ENCODE measurements around the gene C11orf54. TPM values are rescaled to one million over a fixed set of nuclear protein-coding genes. Genes with fewer than 3 reads are reported as not detected.

Gene C11orf54
- total and polyA plus RNA-seq, 10 of the 15 experiments (the other 5 are each of a cell fraction or from before 2014, with no cell fraction given), result 15.1 to 32.3 (median 26.8) TPM

GRCh38 chr11:93753241-93753640 lies 11.8 kb downstream of the C11orf54 start (continued):
- TF ChIP-seq BCLAF1 (IDR thresholded peaks at IDR 0.05), result no peak

- Histone ChIP-seq H3K4me3 (no peak overlapping the region), H3K27me3 (replicated peaks in 1 of 2; ENCODE audit: control insufficient read depth in 2 of 2, insufficient read depth in 2 of 2, low read length in 1 of 2) (no peaks in the 10 kb centered on the region), H3K4me2 (ENCODE audit: control insufficient read depth, insufficient read depth) (no peak overlapping the region), H3K9ac (ENCODE audit: control insufficient read depth, insufficient read depth, low read length) (no peak overlapping the region), H2AFZ (ENCODE audit: control insufficient read depth, low read depth, low read length) (no peak overlapping the region), H3K4me1 (ENCODE audit: control insufficient read depth, insufficient read depth, low read length) (peaks cover 3% of the 10 kb centered on the region; the same call in 1 of the 2 replicates), H3K27ac (ENCODE audit: control insufficient read depth, insufficient read depth) (no peak overlapping the region), H3K79me2 (ENCODE audit: control insufficient read depth, insufficient read depth, low read length) (no peaks in the 10 kb centered on the region), H3K9me3 (replicated peaks; ENCODE audit: control insufficient read depth, insufficient read depth, low read length) (no peaks in the 10 kb centered on the region), H3K36me3 (ENCODE audit: control insufficient read depth in 2 of 2, insufficient read depth in 2 of 2, low read length in 1 of 2) (peaks cover 5 to 6% of the 10 kb centered on the region in 2 experiments; a peak in 3 of 4 replicates), H4K20me1 (ENCODE audit: control insufficient read depth, insufficient read depth) (no peaks in the 10 kb centered on the region)
- ATAC-seq (peak; percentile 87), FAIRE-seq (no peak), DNase-seq (ENCODE audit: low read depth, low spot score) (no peak)
- ChIA-PET RAD21 (ENCODE audit: unreplicated experiment) (interaction anchor here (0.9 to 1.5 kb wide), 4 partner anchors 15 to 522 kb away, joined by 3 to 8 read pairs (median 5); partner anchors contain the start of genes C11orf54, MED17 and TAF1D), POLR2A (interaction anchor here (0.7 to 2.2 kb wide), 4 partner anchors 16 to 209 kb away, joined by 3 to 27 read pairs (median 6); partner anchors contain the start of genes C11orf54, MED17 and TAF1D), CTCF (interaction anchor here (0.6 to 1.9 kb wide), 4 partner anchors 10 to 20 kb away, joined by 3 to 7 read pairs (median 4); partner anchors contain the start of genes C11orf54 and TAF1D), SMC1A (ENCODE audit: uncharacterized antibody, unreplicated experiment) (interaction anchor here (0.6 to 1.8 kb wide), 5 partner anchors 9 to 1999 kb away, joined by 3 to 12 read pairs (median 3); no protein-coding TSS in a partner anchor)
- BruUV-seq (replicated peaks), result no TSS peak
- in situ Hi-C loops (cut with MboI) (no loop called here), intact Hi-C loops (cut with micrococcal nuclease; ENCODE audit: unreplicated experiment) (no loop called here)
- 59% methylated on average over 3 of the region's 3 CpGs for WGBS (ENCODE audit: insufficient coverage, insufficient replicate concordance, low lambda C conversion rate, missing lambda C conversion rate)
- TF ChIP-seq RUNX3 (IDR thresholded peaks at IDR 0.05; ENCODE audit: low read length) (peak; percentile 52; the same call in 1 of the 2 replicates), NR2F1 (conservative IDR thresholded peaks at IDR 0.05) (peak; percentile 79), HSF1 (IDR thresholded peaks at IDR 0.05; ENCODE audit: low read depth, low read length) (no peak), CEBPB (IDR thresholded peaks at IDR 0.05; ENCODE audit: borderline replicate concordance in 1 of 2, low read depth in 2 of 2, low read length in 2 of 2) (no peak), PAX8 (IDR thresholded peaks at IDR 0.05) (no peak), ATF7 (IDR thresholded peaks at IDR 0.05; ENCODE audit: low read depth) (peak; percentile 32; the same call in 1 of the 2 replicates), RFX5 (IDR thresholded peaks at IDR 0.05; ENCODE audit: low read depth, low read length) (no peak), SPI1 (IDR thresholded peaks at IDR 0.05; ENCODE audit: borderline replicate concordance, insufficient read depth, low read depth, low read length) (peak; percentile 70; the same call in 1 of the 2 replicates), CEBPZ (IDR thresholded peaks at IDR 0.05; ENCODE audit: low read depth, low read length) (no peak), GATAD2B (conservative IDR thresholded peaks at IDR 0.05; ENCODE audit: low read depth) (no peak), ZNF24 (IDR thresholded peaks at IDR 0.05) (0 out of 2 replicates have a peak, but pooled peaks have one; percentile 8), IKZF2 (IDR thresholded peaks at IDR 0.05) (peak; percentile 53 to 66; a peak in 3 of 4 replicates), DPF2 (IDR thresholded peaks at IDR 0.05) (peak; percentile 51; the same call in 1 of the 2 replicates), NR2C2 (IDR thresholded peaks at IDR 0.05; ENCODE audit: borderline replicate concordance, control insufficient read depth, insufficient read length, low read depth) (no peak)
Observed at GRCh38 chr11:93756748-93757147, 15.3 kb downstream of the C11orf54 start.
